HTERT RPE-1 (cell line): ENCODE results near the gene KLHL21.
"Not testable (repeated sequence)": the region's sequence is repeated elsewhere in the genome, so short reads cannot be mapped to it uniquely, and the experiment has no call there.

Experiments
- in situ Hi-C: fragments of 300-500 bp; cut with MboI; formaldehyde crosslinking; loops from 4 replicates; pipeline ENCODE4 v1.14.3; 2020; ENCODE audit warnings: low sequenced_read_pairs

Gene KLHL21

GRCh38 chr1:6600410-6601048 is 2.1 kb downstream of the KLHL21 start:
- in situ Hi-C loops: no loop called here

- in situ Hi-C loops: not testable (repeated sequence)
These were observed 2.7 kb downstream of the KLHL21 start for GRCh38 chr1:6599991-6600390.

- in situ Hi-C loops: no loop called here
These were observed 3.3 kb downstream of the KLHL21 start for GRCh38 chr1:6599141-6599975.

GRCh38 chr1:6597777-6598131 is 4.9 kb downstream of the KLHL21 start:
- in situ Hi-C loops: no loop called here

- in situ Hi-C loops: no loop called here
These were observed 5.5 kb downstream of the KLHL21 start for GRCh38 chr1:6596886-6597776.

GRCh38 chr1:6596351-6596750 is 6.3 kb downstream of the KLHL21 start:
- in situ Hi-C loops: no loop called here

- in situ Hi-C loops: no loop called here
These were observed 7.5 kb downstream of the KLHL21 start for GRCh38 chr1:6594977-6595740.

- in situ Hi-C loops: no loop called here
These were observed 8.9 kb downstream of the KLHL21 start for GRCh38 chr1:6593810-6594209.

GRCh38 chr1:6592865-6593593 is 9.6 kb downstream of the KLHL21 start:
- in situ Hi-C loops: no loop called here

GRCh38 chr1:6592441-6592840 is 10.2 kb downstream of the KLHL21 start:
- in situ Hi-C loops: no loop called here

GRCh38 chr1:6591644-6592043 is 11.0 kb downstream of the KLHL21 start:
- in situ Hi-C loops: no loop called here

GRCh38 chr1:6591222-6591621 is 11.4 kb downstream of the KLHL21 start:
- in situ Hi-C loops: no loop called here

- in situ Hi-C loops: no loop called here
These were observed 12.6 kb downstream of the KLHL21 start for GRCh38 chr1:6590046-6590445.

GRCh38 chr1:6588893-6589520 is 13.7 kb downstream of the KLHL21 start:
- in situ Hi-C loops: no loop called here

- in situ Hi-C loops: no loop called here
These were observed 14.4 kb downstream of the KLHL21 start for GRCh38 chr1:6588128-6588892.

- in situ Hi-C loops: no loop called here
These were observed 15.2 kb downstream of the KLHL21 start for GRCh38 chr1:6587261-6588005.

GRCh38 chr1:6586404-6586816 is 16.3 kb downstream of the KLHL21 start:
- in situ Hi-C loops: no loop called here

- in situ Hi-C loops: no loop called here
These were observed 16.8 kb downstream of the KLHL21 start for GRCh38 chr1:6585841-6586240.
